ENCODE data around the gene FOXF2.

Gene FOXF2

GRCh38 chr6:1390946-1391799, 1.8 kb downstream of the FOXF2 start:
- no peak for DNase-seq (ENCODE audit: low read depth)

GRCh38 chr6:1391800-1392309, 2.5 kb downstream of the FOXF2 start:
- no peak for DNase-seq (ENCODE audit: low read depth)

GRCh38 chr6:1392813-1393640, 3.7 kb downstream of the FOXF2 start:
- DNase-seq (ENCODE audit: low read depth): no peak

- DNase-seq (ENCODE audit: low read depth): no peak
Measured at GRCh38 chr6:1393641-1394283, 4.4 kb downstream of the FOXF2 start.

- DNase-seq (ENCODE audit: low read depth): no peak
Measured at GRCh38 chr6:1394514-1395463, 5.4 kb downstream of the FOXF2 start.

GRCh38 chr6:1395506-1395905, 6.1 kb downstream of the FOXF2 start:
- no peak for DNase-seq (ENCODE audit: low read depth)

- no peak for DNase-seq (ENCODE audit: low read depth)
Measured at GRCh38 chr6:1395941-1396908, 6.8 kb downstream of the FOXF2 start.

GRCh38 chr6:1396952-1397868, 7.8 kb downstream of the FOXF2 start:
- peak; percentile 66 for DNase-seq (ENCODE audit: low read depth)

- DNase-seq (ENCODE audit: low read depth): no peak
Measured at GRCh38 chr6:1399085-1399780, 9.9 kb downstream of the FOXF2 start.

GRCh38 chr6:1400126-1400850, 10.9 kb downstream of the FOXF2 start:
- no peak for DNase-seq (ENCODE audit: low read depth)

- no peak for DNase-seq (ENCODE audit: low read depth)
Measured at GRCh38 chr6:1402369-1402768, 13.0 kb downstream of the FOXF2 start.

GRCh38 chr6:1402868-1403267, 13.5 kb downstream of the FOXF2 start:
- no peak for DNase-seq (ENCODE audit: low read depth)

- DNase-seq (ENCODE audit: low read depth): no peak
Measured at GRCh38 chr6:1403851-1404712, 14.7 kb downstream of the FOXF2 start.

GRCh38 chr6:1404713-1405098, 15.3 kb downstream of the FOXF2 start:
- DNase-seq (ENCODE audit: low read depth): no peak

GRCh38 chr6:1405221-1405620, 15.8 kb downstream of the FOXF2 start:
- no peak for DNase-seq (ENCODE audit: low read depth)

GRCh38 chr6:1406306-1407072, 17.1 kb downstream of the FOXF2 start:
- no peak for DNase-seq (ENCODE audit: low read depth)
